ENCODE measurements around the gene CACNA1S. TPM values are rescaled to one million over a fixed set of nuclear protein-coding genes. Genes with fewer than 3 reads are reported as not detected.

Gene CACNA1S
- total RNA-seq, 1 experiment from 2014 or later = not detected

- no peak for DNase-seq (ENCODE audit: low spot score)
- in situ Hi-C loops (cut with HindIII; ENCODE audit: low sequenced_read_pairs) = no loop called here
Observed at GRCh38 chr1:201098992-201099677, 13.1 kb downstream of the CACNA1S start.

GRCh38 chr1:201096977-201097856 is 15.0 kb downstream of the CACNA1S start:
- DNase-seq (ENCODE audit: low spot score) = no peak
- in situ Hi-C loops (cut with HindIII; ENCODE audit: low sequenced_read_pairs) = no loop called here

- no peak for DNase-seq (ENCODE audit: low spot score)
- in situ Hi-C loops (cut with HindIII; ENCODE audit: low sequenced_read_pairs) = no loop called here
Observed at GRCh38 chr1:201096041-201096461, 16.2 kb downstream of the CACNA1S start.

GRCh38 chr1:201095581-201095980 is 16.6 kb downstream of the CACNA1S start:
- DNase-seq (ENCODE audit: low spot score) = no peak
- in situ Hi-C loops (cut with HindIII; ENCODE audit: low sequenced_read_pairs) = no loop called here

GRCh38 chr1:201094832-201095231 is 17.4 kb downstream of the CACNA1S start:
- in situ Hi-C loops (cut with HindIII; ENCODE audit: low sequenced_read_pairs) = no loop called here
- DNase-seq (ENCODE audit: low spot score) = no peak

- in situ Hi-C loops (cut with HindIII; ENCODE audit: low sequenced_read_pairs) = no loop called here
- no peak for DNase-seq (ENCODE audit: low spot score)
Observed at GRCh38 chr1:201093962-201094361, 18.3 kb downstream of the CACNA1S start.

GRCh38 chr1:201093561-201093960 is 18.7 kb downstream of the CACNA1S start:
- DNase-seq (ENCODE audit: low spot score) = no peak
- in situ Hi-C loops (cut with HindIII; ENCODE audit: low sequenced_read_pairs) = no loop called here

- in situ Hi-C loops (cut with HindIII; ENCODE audit: low sequenced_read_pairs) = no loop called here
- DNase-seq (ENCODE audit: low spot score) = no peak
Observed at GRCh38 chr1:201092738-201093137, 19.5 kb downstream of the CACNA1S start.

- no peak for DNase-seq (ENCODE audit: low spot score)
- in situ Hi-C loops (cut with HindIII; ENCODE audit: low sequenced_read_pairs) = no loop called here
Observed at GRCh38 chr1:201091256-201091655, 21.0 kb downstream of the CACNA1S start.

- DNase-seq (ENCODE audit: low spot score) = no peak
- in situ Hi-C loops (cut with HindIII; ENCODE audit: low sequenced_read_pairs) = no loop called here
Observed at GRCh38 chr1:201090541-201090940, 21.7 kb downstream of the CACNA1S start.

- DNase-seq (ENCODE audit: low spot score) = no peak
- in situ Hi-C loops (cut with HindIII; ENCODE audit: low sequenced_read_pairs) = no loop called here
Observed at GRCh38 chr1:201089596-201089995, 22.6 kb downstream of the CACNA1S start.

- DNase-seq (ENCODE audit: low spot score) = no peak
- in situ Hi-C loops (cut with HindIII; ENCODE audit: low sequenced_read_pairs) = no loop called here
Observed at GRCh38 chr1:201088901-201089525, 23.2 kb downstream of the CACNA1S start.

GRCh38 chr1:201088395-201088794 is 23.8 kb downstream of the CACNA1S start:
- no peak for DNase-seq (ENCODE audit: low spot score)
- in situ Hi-C loops (cut with HindIII; ENCODE audit: low sequenced_read_pairs) = no loop called here

GRCh38 chr1:201085902-201086735 is 26.1 kb downstream of the CACNA1S start:
- DNase-seq (ENCODE audit: low spot score) = peak; percentile 35
- in situ Hi-C loops (cut with HindIII; ENCODE audit: low sequenced_read_pairs) = no loop called here

GRCh38 chr1:201084295-201084694 is 27.9 kb downstream of the CACNA1S start:
- in situ Hi-C loops (cut with HindIII; ENCODE audit: low sequenced_read_pairs) = no loop called here
- DNase-seq (ENCODE audit: low spot score) = no peak

- in situ Hi-C loops (cut with HindIII; ENCODE audit: low sequenced_read_pairs) = no loop called here
- DNase-seq (ENCODE audit: low spot score) = no peak
Observed at GRCh38 chr1:201083741-201084140, 28.5 kb downstream of the CACNA1S start.

- in situ Hi-C loops (cut with HindIII; ENCODE audit: low sequenced_read_pairs) = no loop called here
- DNase-seq (ENCODE audit: low spot score) = no peak
Observed at GRCh38 chr1:201080135-201080534, 32.1 kb downstream of the CACNA1S start.

GRCh38 chr1:201077736-201078135 is 34.5 kb downstream of the CACNA1S start:
- no peak for DNase-seq (ENCODE audit: low spot score)
- in situ Hi-C loops (cut with HindIII; ENCODE audit: low sequenced_read_pairs) = no loop called here

GRCh38 chr1:201077116-201077515 is 35.1 kb downstream of the CACNA1S start:
- DNase-seq (ENCODE audit: low spot score) = no peak
- in situ Hi-C loops (cut with HindIII; ENCODE audit: low sequenced_read_pairs) = no loop called here
